K562 (cell line): ENCODE data around the gene SLC17A9. TPM values are rescaled to one million over a fixed set of nuclear protein-coding genes. Genes with fewer than 3 reads are reported as not detected.
A peak's percentile ranks its signal among the peaks of the same experiment; 100 is the strongest.

Source experiments
- ATAC-seq: fragments of 200-7000 bp; cut with Tn5 transposase; 3 replicates; pipeline ENCODE4 v1.9.1; 2020; ENCODE audit warnings: moderate library complexity
- BruUV-seq: library from RNA; stranded (reverse); fragments of 400-500 nt; replicated peaks from 2 replicates; lab custom pipeline; 2021; lab: Mats Ljungman, UMichigan
- CTCF ChIA-PET: fragments of 300-600 bp; formaldehyde crosslinking; extraction: SDS; loops from one replicate; lab custom pipeline; 2021; ENCODE audit warnings: low intra/inter-chr PET ratio; lab: Yijun Ruan, JAX
- POLR2A ChIA-PET: fragments of 300-600, 350-650 bp; sonication (Branson Sonifier 250); formaldehyde crosslinking; extraction: SDS; loops from one replicate; lab custom pipeline; 2021; ENCODE audit warnings: antibody characterized with exemption, inconsistent platforms; lab: Yijun Ruan, JAX
- DNase-seq, 4 experiments: peaks; one replicate each; pipeline versions ENCODE4 v3.0.0 to v3.0.0-alpha.2; 2011 to 2018; ENCODE audit warnings: low spot score in 3 of 4, mixed read lengths in 3 of 4; ENCODE audit errors: extremely low read depth in 1 of 4
- FAIRE-seq: peaks from 2 replicates; lab custom pipeline; 2011; peaks lifted over from hg19 to GRCh38; lab: Jason Lieb, UNC
- H2AFZ ChIP-seq: 2 replicates; pipeline ENCODE4 v1.6.0; 2011; ENCODE audit warnings: low read depth, low read length, control low read depth, inconsistent platforms
- H3K27ac ChIP-seq: fragments of 200-600 bp; 3 replicates; pipeline ENCODE4 v1.8.0; 2011; ENCODE audit warnings: low read depth, mild to moderate bottlenecking, control low read depth, inconsistent platforms, low read length, moderate library complexity, mixed read lengths; ENCODE audit errors: extremely low read depth
- H3K27me3 ChIP-seq, 2 experiments: fragments of 300-600 bp in 1 of 2; 2 replicates in 1 of 2; 3 replicates in 1 of 2; pipeline versions ENCODE4 v1.6.0 to v1.8.0; 2011; ENCODE audit warnings: inconsistent platforms in 2 of 2, low read length in 2 of 2, mild to moderate bottlenecking in 1 of 2, mixed read lengths in 1 of 2, moderate library complexity in 1 of 2; ENCODE audit not compliant: control insufficient read depth in 2 of 2, insufficient read depth in 2 of 2
- H3K36me3 ChIP-seq: fragments of 300-600 bp; 3 replicates; pipeline ENCODE4 v1.8.0; 2011; ENCODE audit warnings: mild to moderate bottlenecking, low read length, inconsistent platforms; ENCODE audit not compliant: control insufficient read depth, insufficient read depth
- H3K4me1 ChIP-seq, 2 experiments: fragments of 200-600 bp in 1 of 2; replicated peaks in 1 of 2; 2 replicates in 1 of 2; 3 replicates in 1 of 2; pipeline versions ENCODE4 v1.5.1 to v1.8.0; 2011; ENCODE audit warnings: inconsistent platforms in 2 of 2, low read length in 2 of 2, mild to moderate bottlenecking in 1 of 2, mixed read lengths in 1 of 2, moderate library complexity in 1 of 2; ENCODE audit not compliant: control insufficient read depth in 2 of 2, insufficient read depth in 2 of 2
- H3K4me2 ChIP-seq: 2 replicates; pipeline ENCODE4 v1.6.1; 2011; ENCODE audit warnings: low read length, control low read depth, inconsistent platforms, mixed read lengths; ENCODE audit not compliant: insufficient read depth
- H3K4me3 ChIP-seq: fragments of 200-600 bp; sonication (generic), shearing (Covaris generic); 2 replicates; pipeline ENCODE4 v1.5.1; 2016; ENCODE audit warnings: control low read depth, inconsistent platforms
- H3K79me2 ChIP-seq: fragments of 200-600 bp; 3 replicates; pipeline ENCODE4 v1.8.0; 2011; ENCODE audit warnings: low read length, inconsistent platforms; ENCODE audit not compliant: control insufficient read depth, insufficient read depth
- H3K9ac ChIP-seq, 2 experiments: 2 replicates each; pipeline versions ENCODE4 v1.6.0 to v1.6.1; 2011; ENCODE audit warnings: low read depth in 2 of 2, low read length in 2 of 2, control low read depth in 1 of 2, inconsistent platforms in 1 of 2, mild to moderate bottlenecking in 1 of 2, mixed read lengths in 1 of 2; ENCODE audit not compliant: insufficient read depth in 1 of 2
- H3K9me1 ChIP-seq: one replicate; pipeline ENCODE4 v1.6.0; 2011; ENCODE audit warnings: inconsistent platforms, mild to moderate bottlenecking, low read length, moderate library complexity; ENCODE audit not compliant: control insufficient read depth, insufficient read depth
- H3K9me3 ChIP-seq: replicated peaks from 2 replicates; pipeline ENCODE4 v1.5.1; 2011; ENCODE audit warnings: low read depth, low read length, inconsistent platforms; ENCODE audit not compliant: control insufficient read depth, insufficient read depth
- H4K20me1 ChIP-seq: replicated peaks from 2 replicates; pipeline ENCODE4 v1.6.1; 2011; ENCODE audit warnings: low read length, inconsistent platforms, mixed read lengths; ENCODE audit not compliant: control insufficient read depth, insufficient read depth
- ATF1 ChIP-seq, 2 experiments: fragments of 450-650 bp in 1 of 2; IDR thresholded peaks; 2 replicates each; pipeline ENCODE4 v1.6.1; 2016; ENCODE audit warnings: missing compliant biosample characterization in 1 of 2, missing genetic modification characterization in 1 of 2
- CEBPG ChIP-seq, 3 experiments: fragments of 200-800 bp in 1 of 3; sonication (Bioruptor generic) in 1 of 3; sonication (generic) in 1 of 3; formaldehyde crosslinking in 1 of 3; IDR thresholded peaks in 2 of 3; conservative IDR thresholded peaks in 1 of 3; 2 replicates each; pipeline versions ENCODE4 v1.6.1 to v1.8.0; 2016 to 2022; ENCODE audit warnings: missing compliant biosample characterization in 2 of 3, missing genetic modification characterization in 2 of 3, mild to moderate bottlenecking in 1 of 3, missing genetic modification reagents in 1 of 3
- FOXA1 ChIP-seq: fragments of 450-650 bp; IDR thresholded peaks from 2 replicates; pipeline ENCODE4 v1.6.1; 2016; ENCODE audit warnings: mild to moderate bottlenecking, borderline replicate concordance
- IRF2 ChIP-seq: sonication (generic); formaldehyde crosslinking; IDR thresholded peaks from 2 replicates; pipeline ENCODE4 v1.8.1; 2022; ENCODE audit warnings: mild to moderate bottlenecking, missing genetic modification reagents
- KDM1A ChIP-seq, 2 experiments: fragments of 450-650 bp; IDR thresholded peaks; 2 replicates each; pipeline ENCODE4 v1.6.1; 2016; ENCODE audit warnings: mild to moderate bottlenecking in 2 of 2
- KLF13 ChIP-seq: fragments of 450-650 bp; IDR thresholded peaks from 2 replicates; pipeline ENCODE4 v1.6.1; 2016; ENCODE audit warnings: missing genetic modification characterization, low read depth, mild to moderate bottlenecking, missing compliant biosample characterization, moderate library complexity, borderline replicate concordance
- MTA2 ChIP-seq: fragments of 450-650 bp; IDR thresholded peaks from 2 replicates; pipeline ENCODE4 v1.6.1; 2016; ENCODE audit warnings: low read depth
- PHF21A ChIP-seq: fragments of 450-650 bp; IDR thresholded peaks from 2 replicates; pipeline ENCODE4 v1.6.1; 2017; ENCODE audit warnings: low read depth, borderline replicate concordance
- SREBF2 ChIP-seq: sonication (generic); formaldehyde crosslinking; IDR thresholded peaks from 2 replicates; pipeline ENCODE4 v1.4.0; 2020; ENCODE audit warnings: mild to moderate bottlenecking, missing genetic modification reagents
- TAF15 ChIP-seq: fragments of 200-400 bp; formaldehyde crosslinking; IDR thresholded peaks from 2 replicates; pipeline ENCODE4 v1.6.1; 2017; ENCODE audit warnings: mild to moderate bottlenecking, low read depth, low read length, moderate library complexity
- TSHZ1 ChIP-seq: fragments of 250-450 bp; sonication (Bioruptor Pico); IDR thresholded peaks from 2 replicates; pipeline ENCODE4 v1.4.0; 2020; ENCODE audit warnings: mild to moderate bottlenecking, moderate library complexity
- ZBTB7A ChIP-seq: IDR thresholded peaks from 2 replicates; pipeline ENCODE4 v1.6.1; 2011; ENCODE audit warnings: low read depth, mild to moderate bottlenecking, low read length, moderate library complexity, borderline replicate concordance; ENCODE audit not compliant: control insufficient read depth
- WGBS: fragments of 100-300 bp; shearing (Covaris generic); methylation state at CpG from one replicate; pipeline ENCODE4 v1.1.6; 2016; ENCODE audit warnings: low coverage, mixed read lengths; ENCODE audit not compliant: insufficient coverage; ENCODE audit errors: missing lambda C conversion rate; 5-methylcytosine and 5-hydroxymethylcytosine counted together
- in situ Hi-C: fragments of 300-500 bp; cut with MboI; formaldehyde crosslinking; loops from 4 replicates; pipeline ENCODE4 v1.15.0; 2018; ENCODE audit warnings: inconsistent platforms, mixed read lengths
- intact Hi-C: fragments of 100-400 bp; cut with micrococcal nuclease; formaldehyde crosslinking; loops from 2 replicates; pipeline ENCODE4 v1.14.2; 2022
- polyA plus RNA-seq, 8 experiments: library from polyadenylated mRNA; depleted of rRNA in 4 of 8; stranded (reverse) in 5 of 8; unstranded in 3 of 8; fragments of >200 nt; fragmentation: Nextera tagmentation in 2 of 8; fragmentation: Illumina TruSeq in 1 of 8; extraction: Ambion mirVana in 2 of 8; extraction: Trizol in 1 of 8; gene quantifications; 2 replicates each; pipeline versions ENCODE4 v1.2.1 to v1.2.3, GENCODE V29; 2011 to 2014; ENCODE audit warnings: inconsistent platforms in 1 of 8, missing spikeins in 1 of 8
- total RNA-seq, 7 experiments: library from RNA; depleted of rRNA in 6 of 7; stranded (reverse); fragments of >200 nt in 6 of 7; fragmentation: Illumina TruSeq in 2 of 7; extraction: Trizol in 2 of 7; gene quantifications; 2 replicates each; pipeline versions ENCODE4 v1.2.1 to v1.2.3, GENCODE V29; 2011 to 2021; ENCODE audit warnings: low replicate concordance in 1 of 7

SLC17A9 gene
- total and polyA plus RNA-seq, 9 of the 15 experiments (the other 6 are each of a cell fraction or from before 2014, with no cell fraction given): 0.04 to 0.31 TPM; not detected in 7

DNA sequence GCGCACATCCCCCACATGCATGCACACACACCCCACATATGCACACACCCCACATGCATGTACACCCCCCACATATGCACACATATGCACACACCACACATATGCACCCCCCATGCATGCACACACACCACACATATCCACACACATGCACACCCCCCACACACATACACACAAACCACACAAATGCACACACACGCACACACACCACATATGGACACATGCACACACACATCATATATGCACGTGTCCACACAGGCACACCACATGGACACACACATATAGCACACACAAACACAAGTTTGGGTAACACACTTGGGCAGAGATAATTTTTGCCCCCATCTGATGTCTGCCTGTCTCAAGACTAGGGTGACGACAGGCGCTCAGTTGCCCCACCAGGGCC lies 45.9 kb downstream of the SLC17A9 start:
- no peak for TF ChIP-seq CEBPG (CRISPR knock-in tag; IDR thresholded peaks at IDR 0.05)
- TF ChIP-seq CEBPG (tag; conservative IDR thresholded peaks at IDR 0.05 in 1 of 2, IDR thresholded peaks at IDR 0.05 in 1 of 2): no peak
- peak in 1 of 2 experiments; percentile 50; a peak in 1 of 4 replicates for TF ChIP-seq KDM1A (IDR thresholded peaks at IDR 0.05)
- Histone ChIP-seq H3K27me3 (peaks cover 61 to 89% of the 10 kb centered on the region in 2 experiments; a peak in 4 of 5 replicates), H2AFZ (no peak overlapping the region), H3K9me1 (no peaks in the 10 kb centered on the region), H3K79me2 (no peaks in the 10 kb centered on the region), H3K4me3 (no peak overlapping the region), H3K4me1 (peaks cover 0 to 12% of the 10 kb centered on the region in 2 experiments; a peak in 2 of 5 replicates), H3K27ac (no peak overlapping the region), H3K9me3 (no peaks in the 10 kb centered on the region), H3K9ac (no peak overlapping the region), H3K4me2 (no peak overlapping the region), H3K36me3 (no peaks in the 10 kb centered on the region), H4K20me1 (peaks cover 16% of the 10 kb centered on the region)
- intact Hi-C loops (no loop called here), in situ Hi-C loops (no loop called here)
- DNase-seq: no peak
- no TSS peak for BruUV-seq
- ATAC-seq: no peak
- no peak for FAIRE-seq
- POLR2A ChIA-PET: interaction anchor here (0.6 kb wide), 1 partner anchor 493 kb away, joined by 3 read pairs; no protein-coding TSS in a partner anchor
- 3% methylated on average over 5 of the region's 5 CpGs for WGBS
- CTCF ChIA-PET: no interaction called here

DNA sequence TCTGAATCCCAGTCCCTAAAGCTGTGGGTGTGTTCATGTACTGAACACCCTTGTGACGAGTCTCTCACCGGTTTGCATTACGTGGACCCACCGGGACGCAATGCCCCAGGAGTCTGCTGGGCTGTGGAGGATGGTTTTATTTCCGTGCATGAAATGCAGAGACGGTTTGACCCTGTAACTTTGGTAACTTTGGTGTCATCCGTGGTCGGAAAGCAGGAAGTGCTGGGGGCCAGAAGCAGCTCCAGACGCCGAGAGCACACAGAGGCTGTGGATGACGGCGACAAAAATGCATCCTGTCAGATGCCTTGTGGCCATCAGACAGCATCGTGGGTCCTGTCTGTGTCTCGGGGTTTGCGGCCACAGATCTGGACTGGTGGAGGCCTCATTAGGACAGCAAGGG lies 47.1 kb downstream of the SLC17A9 start:
- Histone ChIP-seq H4K20me1 (peaks cover 16% of the 10 kb centered on the region), H2AFZ (no peak overlapping the region), H3K9ac (peak overlapping the region in 1 of 2 experiments; percentile 18; a peak in 1 of 4 replicates), H3K9me3 (no peaks in the 10 kb centered on the region), H3K4me1 (peaks cover 0 to 7% of the 10 kb centered on the region in 2 experiments; a peak in 2 of 5 replicates), H3K9me1 (no peaks in the 10 kb centered on the region), H3K27ac (no peak overlapping the region), H3K27me3 (peaks cover 54 to 86% of the 10 kb centered on the region in 2 experiments), H3K4me3 (no peak overlapping the region), H3K36me3 (no peaks in the 10 kb centered on the region), H3K4me2 (no peak overlapping the region), H3K79me2 (no peaks in the 10 kb centered on the region)
- no peak for FAIRE-seq
- BruUV-seq: no TSS peak
- ATAC-seq: no peak
- WGBS: 1% methylated on average over 16 of the region's 16 CpGs
- ChIA-PET POLR2A (interaction anchor here (0.6 to 0.7 kb wide), 4 partner anchors 88 to 273 kb away, joined by 3 to 4 read pairs (median 3); partner anchors contain the start of gene ARFGAP1), CTCF (no interaction called here)
- intact Hi-C loops: no loop called here
- no peak for DNase-seq
- in situ Hi-C loops: no loop called here
- TF ChIP-seq ATF1 (CRISPR knock-in tag; IDR thresholded peaks at IDR 0.05) (no peak), ATF1 (tag; IDR thresholded peaks at IDR 0.05) (no peak), KLF13 (tag) (no peak), TAF15 (no peak), SREBF2 (CRISPR knock-in tag) (no peak), ZBTB7A (no peak), FOXA1 (no peak), MTA2 (no peak), IRF2 (CRISPR knock-in tag) (no peak), TSHZ1 (CRISPR knock-in tag) (no peak), PHF21A (no peak)
